SU-DHL-6 (cell line): ENCODE measurements around the gene MYCT1.

Experiments used
- H2AFZ ChIP-seq: fragments of 200-600 bp; sonication (generic); 2 replicates; pipeline ENCODE4 v1.6.1; 2014; ENCODE audit warnings: low read depth, mild to moderate bottlenecking, moderate library complexity, mixed read lengths, antibody characterized with exemption, low read length; ENCODE audit not compliant: severe bottlenecking
- H3F3A ChIP-seq: fragments of 200-600 bp; shearing (Covaris generic); 2 replicates; pipeline ENCODE4 v1.6.0; 2016; ENCODE audit warnings: antibody characterized with exemption, mild to moderate bottlenecking; ENCODE audit not compliant: insufficient read depth
- H3K27ac ChIP-seq: fragments of 200-600 bp; sonication (generic); 2 replicates; pipeline ENCODE4 v1.5.1; 2016; ENCODE audit warnings: low read depth, mild to moderate bottlenecking, low read length, moderate library complexity, mixed read lengths
- H3K27me3 ChIP-seq: fragments of 200-600 bp; sonication (generic), shearing (Covaris generic); 2 replicates; pipeline ENCODE4 v1.6.0; 2014; ENCODE audit warnings: mild to moderate bottlenecking, low read length
- H3K36me3 ChIP-seq: fragments of 200-600 bp; sonication (generic); 2 replicates; pipeline ENCODE4 v1.6.1; 2014; ENCODE audit warnings: mild to moderate bottlenecking, low read length, mixed read lengths
- H3K4me2 ChIP-seq: fragments of 300-600, 200-600 bp; shearing (Covaris generic), sonication (generic); 2 replicates; pipeline ENCODE4 v1.6.0; 2014; ENCODE audit warnings: low read length, low read depth, mild to moderate bottlenecking; ENCODE audit not compliant: poor library complexity, severe bottlenecking
- H3K4me3 ChIP-seq: fragments of 200-600 bp; sonication (generic); 2 replicates; pipeline ENCODE4 v1.5.1; 2014; ENCODE audit warnings: antibody characterized with exemption, low read length, mild to moderate bottlenecking, mixed read lengths; ENCODE audit not compliant: insufficient read depth, poor library complexity, severe bottlenecking
- H3K79me2 ChIP-seq: fragments of 200-600 bp; sonication (generic); 2 replicates; pipeline ENCODE4 v1.6.1; 2014; ENCODE audit warnings: mild to moderate bottlenecking, low read length, moderate library complexity; ENCODE audit not compliant: insufficient read depth
- H3K9ac ChIP-seq: fragments of 200-600 bp; sonication (generic); 2 replicates; pipeline ENCODE4 v1.7.0; 2014; ENCODE audit warnings: mild to moderate bottlenecking, low read length
- H3K9me2 ChIP-seq: fragments of 200-600 bp; sonication (generic); replicated peaks from 2 replicates; pipeline ENCODE4 v1.6.1; 2014; ENCODE audit warnings: low read length; ENCODE audit not compliant: insufficient read depth
- H3K9me3 ChIP-seq: fragments of 200-600 bp; sonication (generic); 2 replicates; pipeline ENCODE4 v1.6.1; 2014; ENCODE audit warnings: low read length, mixed read lengths; ENCODE audit not compliant: insufficient read depth
- H4K20me1 ChIP-seq: fragments of 200-600 bp; sonication (generic); 2 replicates; pipeline ENCODE4 v1.6.1; 2014; ENCODE audit warnings: low read depth, mild to moderate bottlenecking, antibody characterized with exemption, low read length, moderate library complexity, mixed read lengths
- CTCF ChIP-seq: fragments of 200-600 bp; sonication (generic); IDR thresholded peaks from one replicate; pipeline ENCODE4 v1.5.1; 2017; ENCODE audit warnings: antibody characterized with exemption, mild to moderate bottlenecking, low read length, moderate library complexity; ENCODE audit not compliant: insufficient read depth, poor library complexity, severe bottlenecking
- EZH2phosphoT487 ChIP-seq: fragments of 200-600 bp; sonication (generic), shearing (Covaris generic); conservative IDR thresholded peaks from 2 replicates; pipeline ENCODE4 v1.6.1; 2018; ENCODE audit warnings: mild to moderate bottlenecking, antibody characterized with exemption, low read length, moderate library complexity, mixed read lengths

Gene MYCT1

GRCh38 chr6:152771061-152771687, 73.5 kb downstream of the MYCT1 start:
- Histone ChIP-seq H3K79me2 (no peaks in the 10 kb centered on the region), H3K4me2 (no peak overlapping the region), H3K36me3 (no peaks in the 10 kb centered on the region), H2AFZ (no peak overlapping the region), H4K20me1 (no peaks in the 10 kb centered on the region), H3F3A (no peaks in the 10 kb centered on the region), H3K9me3 (no peaks in the 10 kb centered on the region), H3K27ac (no peak overlapping the region), H3K9me2 (no peaks in the 10 kb centered on the region), H3K9ac (no peak overlapping the region), H3K27me3 (no peaks in the 10 kb centered on the region), H3K4me3 (no peak overlapping the region)
- TF ChIP-seq CTCF (no peak), EZH2phosphoT487 (no peak)
